Peyer's patch (tissue), 4 donors: Measurements from ENCODE around the gene PRKD1.

ENCODE experiments used
- POLR2A ChIP-seq, 2 donors: fragments of 450-650 bp; IDR thresholded peaks; one replicate each; pipeline ENCODE4 v1.5.1; 2017; ENCODE audit warnings: antibody characterized with exemption in 2 of 2, mild to moderate bottlenecking in 2 of 2, moderate library complexity in 2 of 2
- TF ChIP-seq, protein P1 (sequence below), 6 experiments: fragments of 450-650 bp in 4 of 6; fragments of 200-600 bp in 2 of 6; sonication (generic) in 1 of 6; IDR thresholded peaks; one replicate each; pipeline ENCODE4 v1.5.1; 2017 to 2019; ENCODE audit warnings: antibody characterized with exemption in 6 of 6, mild to moderate bottlenecking in 3 of 6, moderate library complexity in 1 of 6

DNA sequence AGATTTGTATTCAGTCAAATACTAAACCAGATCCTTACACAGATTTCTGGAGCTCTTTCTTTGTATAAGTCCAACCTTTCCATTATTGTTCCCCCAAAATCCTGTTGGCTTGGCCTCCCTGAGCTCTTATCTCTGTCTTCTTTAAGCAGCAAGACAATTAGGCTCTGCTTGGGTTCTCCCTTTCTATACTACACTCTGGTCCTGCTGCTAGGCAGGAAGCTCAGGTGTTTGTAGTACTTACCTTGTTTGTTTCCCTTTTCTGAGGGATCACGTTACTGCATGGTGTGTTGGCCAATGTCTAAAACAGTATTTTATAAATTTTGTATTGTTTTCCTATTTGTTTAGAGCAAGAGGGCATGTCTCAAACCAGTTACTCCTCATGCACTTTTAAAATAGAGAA lies 192.9 kb downstream of the PRKD1 start:
- TF ChIP-seq, protein P1, sequence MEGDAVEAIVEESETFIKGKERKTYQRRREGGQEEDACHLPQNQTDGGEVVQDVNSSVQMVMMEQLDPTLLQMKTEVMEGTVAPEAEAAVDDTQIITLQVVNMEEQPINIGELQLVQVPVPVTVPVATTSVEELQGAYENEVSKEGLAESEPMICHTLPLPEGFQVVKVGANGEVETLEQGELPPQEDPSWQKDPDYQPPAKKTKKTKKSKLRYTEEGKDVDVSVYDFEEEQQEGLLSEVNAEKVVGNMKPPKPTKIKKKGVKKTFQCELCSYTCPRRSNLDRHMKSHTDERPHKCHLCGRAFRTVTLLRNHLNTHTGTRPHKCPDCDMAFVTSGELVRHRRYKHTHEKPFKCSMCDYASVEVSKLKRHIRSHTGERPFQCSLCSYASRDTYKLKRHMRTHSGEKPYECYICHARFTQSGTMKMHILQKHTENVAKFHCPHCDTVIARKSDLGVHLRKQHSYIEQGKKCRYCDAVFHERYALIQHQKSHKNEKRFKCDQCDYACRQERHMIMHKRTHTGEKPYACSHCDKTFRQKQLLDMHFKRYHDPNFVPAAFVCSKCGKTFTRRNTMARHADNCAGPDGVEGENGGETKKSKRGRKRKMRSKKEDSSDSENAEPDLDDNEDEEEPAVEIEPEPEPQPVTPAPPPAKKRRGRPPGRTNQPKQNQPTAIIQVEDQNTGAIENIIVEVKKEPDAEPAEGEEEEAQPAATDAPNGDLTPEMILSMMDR (IDR thresholded peaks at IDR 0.05): no peak
- TF ChIP-seq POLR2A (IDR thresholded peaks at IDR 0.05): no peak
